HG03039 (cell line): ENCODE results near the gene BTBD19.
"Not testable (repeated sequence)": the region's sequence is repeated elsewhere in the genome, so short reads cannot be mapped to it uniquely, and the experiment has no call there.

Source experiments
- ATAC-seq: cut with Tn5 transposase; IDR thresholded peaks from one replicate; pipeline ENCODE4 v1.9.1; 2021; ENCODE audit warnings: mild to moderate bottlenecking, moderate library complexity; ENCODE audit not compliant: unreplicated experiment

BTBD19 gene

DNA sequence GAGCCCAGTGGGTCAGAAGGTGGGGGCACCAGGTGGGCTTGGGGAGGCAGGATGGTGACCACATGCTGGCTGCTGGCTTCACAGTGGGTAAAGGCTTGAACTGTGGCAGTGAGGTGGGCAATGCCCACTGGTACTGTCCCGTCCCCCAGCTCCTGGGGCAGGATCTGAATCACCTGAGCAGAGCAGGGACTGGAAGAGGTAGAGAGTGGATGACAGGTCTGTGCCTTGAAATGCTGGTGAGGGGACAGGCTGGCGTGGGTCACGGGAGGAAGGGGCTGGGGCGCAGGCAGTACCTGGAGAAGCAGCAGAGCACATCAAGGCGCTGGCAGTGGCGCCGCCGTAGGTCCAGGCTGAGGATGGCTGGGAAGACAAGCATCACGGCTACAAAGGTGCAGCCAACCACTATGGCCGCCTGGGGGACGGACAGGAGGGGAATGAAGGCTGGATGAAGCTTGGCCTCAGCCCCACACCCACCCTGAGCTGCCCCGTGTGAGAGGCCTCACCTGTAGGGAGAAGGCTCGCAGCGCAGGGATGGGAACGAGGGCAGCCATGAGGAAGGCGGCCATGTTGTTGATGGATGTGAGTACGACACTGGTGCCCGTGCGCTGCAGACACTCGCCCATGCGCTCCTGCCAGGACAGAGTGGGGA, 19.8 kb downstream of the BTBD19 start:
- no peak for ATAC-seq

DNA sequence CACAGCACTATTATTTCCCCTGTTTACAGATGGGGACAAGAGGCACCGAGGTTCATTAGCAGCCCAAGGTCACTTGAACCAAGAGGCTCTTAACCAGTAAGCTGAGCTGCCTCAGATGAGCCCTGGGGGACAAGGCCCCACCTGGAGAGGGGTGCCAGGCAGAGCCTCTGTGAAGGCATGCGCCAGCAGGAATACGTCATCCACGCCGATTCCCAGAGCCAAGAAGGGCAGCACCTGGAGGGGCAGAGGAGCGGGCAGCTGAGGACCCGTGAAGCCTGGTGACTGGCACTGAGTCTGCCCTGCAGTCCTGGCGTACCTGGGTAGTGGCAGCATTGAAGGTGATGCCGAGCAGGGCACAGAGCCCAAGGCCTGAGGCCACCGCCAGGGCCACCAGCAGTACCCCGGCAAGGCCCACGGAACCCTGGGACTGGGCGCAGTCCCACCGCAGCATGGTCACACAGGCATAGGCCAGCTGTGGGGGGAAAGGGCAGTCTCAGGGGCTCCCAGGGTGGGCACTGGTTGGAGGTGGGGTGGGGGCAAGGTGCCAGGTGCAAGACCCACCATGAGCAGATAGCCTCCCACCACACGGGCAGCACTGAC, 20.6 kb downstream of the BTBD19 start:
- ATAC-seq = no peak

DNA sequence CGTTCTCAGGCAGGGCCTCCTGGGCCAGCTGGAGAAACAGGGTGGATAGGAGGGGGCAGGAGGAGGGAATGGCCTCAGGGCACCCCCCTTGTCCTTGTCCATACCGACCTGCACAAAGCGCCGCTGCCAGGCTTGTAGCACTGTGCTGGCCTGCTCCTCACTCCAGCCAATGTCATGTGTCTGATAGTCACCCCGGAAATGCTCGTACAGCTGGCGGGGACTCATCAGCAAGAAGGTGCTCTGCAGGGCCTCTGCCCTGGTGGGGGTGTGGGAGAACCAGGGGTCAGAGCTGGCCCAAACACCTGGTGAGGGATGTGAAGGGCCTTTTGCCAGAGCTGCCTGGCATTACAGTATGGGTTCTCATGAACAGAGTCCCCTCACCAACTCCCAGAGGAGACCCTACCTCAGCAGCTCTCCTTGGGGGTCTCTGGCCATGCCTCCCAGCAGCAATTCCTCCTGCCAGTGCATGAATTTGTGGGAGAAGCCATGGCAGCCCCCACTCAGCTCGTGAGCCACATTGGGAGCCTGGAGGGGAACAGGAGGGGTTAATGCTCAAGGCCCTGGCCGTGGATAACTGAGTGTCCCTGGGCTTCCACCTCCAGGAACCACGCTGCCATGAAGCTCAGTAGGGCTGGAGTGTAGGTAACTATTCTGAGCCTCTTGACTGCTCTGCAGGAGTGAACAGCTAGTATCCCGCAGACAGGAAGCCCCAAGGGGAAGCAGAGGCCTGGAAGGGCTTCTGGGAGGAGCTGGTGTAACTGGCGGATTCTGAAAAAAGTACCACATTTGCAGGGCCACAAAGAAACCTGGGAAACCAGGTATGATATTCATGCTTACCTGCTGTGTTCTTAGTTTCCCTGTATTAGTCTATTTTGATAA, 21.4 kb downstream of the BTBD19 start:
- ATAC-seq = no peak

DNA sequence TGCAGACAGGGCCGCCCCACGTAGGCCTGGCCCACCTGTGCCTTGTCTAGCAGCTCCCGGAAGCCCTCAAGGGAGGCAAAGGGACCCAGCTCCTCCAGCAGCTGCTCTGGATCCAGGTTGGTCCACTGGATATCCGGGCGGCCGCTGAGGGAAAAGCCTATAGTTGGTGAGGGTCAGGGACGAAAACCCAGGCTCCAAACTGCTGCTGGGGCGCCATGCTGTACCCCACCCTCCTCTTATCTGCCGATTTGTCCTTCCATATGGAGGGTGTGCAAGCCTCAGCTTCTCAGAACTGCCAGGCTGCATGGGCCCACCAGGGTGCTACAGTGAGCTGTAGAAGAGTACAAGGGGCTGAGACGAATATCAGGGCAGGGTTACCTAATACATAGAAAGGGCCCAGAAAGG, 22.6 kb downstream of the BTBD19 start:
- ATAC-seq = no peak

DNA sequence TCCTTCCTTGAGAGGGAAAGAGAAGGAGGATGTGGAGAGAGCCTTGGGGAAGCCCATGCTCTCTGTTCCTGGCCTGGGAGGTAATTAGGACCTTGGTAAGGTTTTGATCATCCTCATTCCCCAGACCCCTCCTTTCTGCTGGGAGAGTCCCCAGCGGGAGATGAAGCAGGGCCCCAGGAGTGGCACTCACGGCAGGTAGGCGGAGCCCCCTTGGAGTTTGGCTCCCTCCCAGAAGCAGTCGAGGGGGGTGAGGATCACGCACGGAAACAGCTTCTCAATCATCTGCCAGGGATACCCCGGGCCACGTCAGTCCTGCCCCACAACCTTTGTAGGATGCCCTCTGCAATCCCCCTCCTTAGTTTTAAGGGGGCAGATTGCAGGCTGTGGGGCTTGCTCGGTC, 23.2 kb downstream of the BTBD19 start:
- ATAC-seq = no peak

DNA sequence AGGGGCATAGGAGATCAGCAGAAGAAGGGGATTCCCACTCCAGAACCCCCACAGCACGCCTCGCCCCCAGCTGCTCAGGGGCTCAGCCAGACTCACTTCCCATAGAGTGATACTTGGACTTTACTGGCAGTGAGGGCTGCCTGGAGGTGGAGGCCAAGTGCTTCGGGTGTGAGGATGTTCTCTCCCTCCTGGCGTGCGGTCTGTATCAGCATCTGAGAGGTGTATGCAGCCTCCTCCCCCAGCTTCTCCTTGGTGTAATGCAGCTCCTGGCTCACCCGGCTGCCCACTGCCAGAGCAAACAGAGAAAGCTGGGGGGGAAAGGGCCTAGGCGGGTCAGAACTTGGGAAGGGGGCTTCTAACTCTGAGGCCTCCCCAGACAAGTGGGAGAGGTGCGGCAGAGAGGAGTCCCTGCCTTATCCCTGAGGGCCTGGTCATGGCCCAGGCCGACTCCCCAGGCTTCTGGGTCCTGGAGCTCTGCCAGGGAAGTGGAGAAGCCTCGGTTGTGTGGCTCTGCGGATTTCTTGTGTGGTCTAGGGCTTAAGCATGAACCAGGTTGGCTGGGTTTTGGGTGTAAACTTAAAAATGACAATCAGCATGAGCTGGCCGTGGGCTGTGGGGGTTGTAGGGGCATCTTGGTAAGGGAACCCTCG, 23.9 kb downstream of the BTBD19 start:
- no peak for ATAC-seq

DNA sequence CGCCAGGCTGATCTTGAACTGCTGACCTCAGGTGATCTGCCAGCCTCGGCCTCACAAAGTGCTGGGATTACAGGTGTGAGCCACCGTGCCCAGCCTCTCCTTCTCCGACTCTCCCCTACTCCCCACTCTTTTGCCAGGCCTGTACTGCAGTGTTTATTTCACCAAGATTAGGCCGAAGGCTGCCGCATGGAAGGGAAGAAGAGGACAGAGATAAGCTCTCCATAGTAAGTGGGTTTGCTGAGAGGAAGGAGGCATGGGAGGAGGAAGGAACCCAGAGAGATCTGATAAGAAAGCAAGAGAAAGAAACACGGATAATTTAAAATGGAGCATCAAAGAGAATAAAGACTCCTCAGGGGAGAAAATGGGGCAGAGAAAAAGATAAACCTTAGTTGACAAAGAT, 26.0 kb downstream of the BTBD19 start:
- ATAC-seq = no peak

DNA sequence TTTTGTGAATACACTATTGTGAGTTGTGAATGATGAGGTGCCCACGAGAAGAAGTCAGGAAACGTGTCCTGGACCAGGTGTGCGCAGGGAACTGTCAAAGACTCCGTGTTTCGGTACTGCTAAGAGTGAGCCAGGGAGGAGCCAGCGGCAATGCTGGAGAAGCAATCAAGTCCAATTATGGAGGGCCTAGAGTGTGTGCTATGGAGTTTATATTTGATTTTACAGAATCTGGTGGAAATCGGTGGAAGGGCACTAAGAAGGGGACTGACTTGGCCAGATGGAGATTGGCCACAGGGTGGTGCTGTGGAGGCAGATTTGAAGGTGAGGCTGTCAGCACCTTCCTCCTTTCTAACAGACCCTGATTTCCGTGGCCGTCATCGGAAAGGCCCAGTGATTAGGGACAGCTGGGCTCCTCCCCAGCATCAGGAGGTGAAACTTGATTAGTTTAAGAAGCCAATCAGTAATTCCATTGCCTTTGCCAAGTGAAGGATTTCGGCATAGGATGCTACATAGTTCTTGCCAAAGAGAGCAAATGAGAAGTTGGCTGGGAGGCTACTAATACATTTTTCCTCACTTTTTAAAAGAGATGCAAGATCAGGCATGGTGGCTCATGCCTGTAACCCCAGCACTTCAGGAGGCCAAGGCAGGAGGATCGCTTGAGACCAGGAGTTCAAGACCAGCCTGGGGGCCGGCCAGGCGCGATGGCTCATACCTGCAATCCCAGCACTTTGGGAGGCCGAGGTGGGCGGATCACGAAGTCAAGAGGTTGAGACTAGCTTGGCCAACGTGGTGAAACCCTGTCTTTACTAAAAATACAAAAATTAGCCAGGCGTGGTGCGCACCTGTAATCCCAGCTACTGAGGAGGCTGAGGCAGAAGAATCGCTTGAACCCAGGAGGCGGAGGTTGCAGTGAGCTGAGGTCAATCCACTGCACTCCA, 27.7 kb downstream of the BTBD19 start:
- no peak for ATAC-seq

DNA sequence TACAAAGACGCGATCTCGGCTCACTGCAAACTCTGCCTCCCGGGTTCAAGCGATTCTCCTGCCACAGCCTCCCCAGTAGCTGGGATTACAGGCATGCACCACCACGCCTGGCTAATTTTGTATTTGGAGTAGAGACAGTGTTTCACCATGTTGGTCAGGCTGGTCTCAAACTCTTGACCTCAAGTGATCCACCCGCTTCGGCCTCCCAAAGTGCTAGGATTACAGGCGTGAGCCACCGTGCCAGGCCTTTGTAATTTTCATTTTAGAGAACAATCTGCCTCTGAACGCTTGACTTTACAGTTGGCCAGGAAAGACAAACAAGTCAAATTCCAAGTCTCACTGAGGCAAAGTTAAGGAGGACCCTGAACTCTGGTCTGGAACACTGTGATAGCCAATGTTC, 30.0 kb downstream of the BTBD19 start:
- ATAC-seq = not testable (repeated sequence)

DNA sequence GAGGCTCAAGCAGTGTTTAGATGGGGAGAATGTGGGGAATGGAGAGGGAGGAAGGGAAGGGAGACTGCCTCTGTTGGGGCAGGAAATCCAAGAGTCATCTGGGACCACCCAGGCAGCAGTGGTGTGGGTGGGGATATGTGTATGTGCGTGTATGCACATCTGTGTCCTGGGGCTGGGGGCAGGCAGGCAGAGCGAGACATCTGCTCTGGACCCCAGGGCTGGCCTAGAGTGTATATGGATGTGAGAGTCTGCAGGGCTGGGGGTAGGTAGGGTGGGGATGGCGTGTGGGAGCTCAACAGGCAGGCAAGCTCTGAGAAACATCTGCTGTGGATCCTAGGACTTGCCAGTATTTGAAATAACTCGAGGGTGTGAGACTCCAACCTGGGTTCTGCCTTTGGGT, 31.3 kb downstream of the BTBD19 start:
- no peak for ATAC-seq

DNA sequence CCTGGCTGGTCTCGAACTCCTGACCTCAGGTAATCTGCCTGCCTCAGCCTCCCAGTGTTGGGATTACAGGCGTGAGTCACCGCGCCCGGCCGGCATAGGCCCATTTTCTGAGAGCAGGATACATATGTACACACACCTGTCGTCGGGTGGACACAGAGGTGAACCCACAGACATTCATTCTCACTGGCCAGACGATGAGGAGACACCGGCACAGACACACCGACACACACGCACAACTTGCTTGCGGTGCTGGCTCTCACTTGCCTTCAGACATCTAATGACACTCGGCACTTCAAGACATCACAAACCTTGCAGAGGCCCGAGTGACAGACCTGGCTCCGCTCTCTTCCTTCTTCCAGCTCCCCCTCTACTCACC, 34.2 kb downstream of the BTBD19 start:
- ATAC-seq = no peak

DNA sequence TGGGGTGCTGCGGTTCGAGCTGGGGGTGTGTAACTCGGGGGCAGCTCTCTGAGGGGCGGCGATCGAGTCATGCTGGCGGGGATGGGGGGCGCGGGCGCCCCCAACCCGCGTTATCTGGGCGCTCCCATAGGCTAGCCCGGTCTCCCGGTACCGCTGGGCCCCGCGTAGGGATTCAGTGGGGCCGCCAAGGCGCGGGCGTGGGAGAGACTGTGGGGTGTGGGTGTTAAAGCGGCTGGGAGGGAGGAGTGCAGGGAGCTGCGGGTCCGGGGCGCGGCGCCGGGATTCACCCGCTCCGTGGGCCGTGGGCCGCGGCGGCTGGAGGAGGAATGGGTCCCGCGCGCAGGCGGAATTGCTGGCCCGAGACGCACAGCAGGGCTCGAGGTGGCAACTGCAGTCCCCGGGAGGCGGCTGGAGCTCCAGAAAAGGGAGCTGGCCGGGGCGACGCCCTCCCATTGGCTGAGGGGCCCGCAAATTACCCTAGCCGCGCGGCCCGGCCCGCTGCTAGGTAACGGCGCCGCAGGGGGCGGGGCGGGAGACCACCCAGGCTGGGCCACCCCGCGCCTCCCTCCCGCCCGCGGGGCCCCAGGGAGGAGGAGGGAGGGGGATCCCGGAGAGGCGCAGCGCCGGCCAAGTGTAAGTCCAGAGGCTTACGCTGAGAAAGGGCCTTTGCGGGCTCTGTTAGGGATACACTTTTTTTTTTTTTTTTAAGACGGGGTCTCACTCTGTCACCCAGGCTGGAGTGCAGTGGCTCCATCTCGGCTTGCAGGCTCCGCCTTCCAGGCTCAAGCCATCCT, 34.7 kb downstream of the BTBD19 start, which contains the start of gene PTCH2:
TSS of gene PTCH2 (minus strand) at position 392 of the 794 bp plus-strand sequence. CDS start at position 71, 321 bp downstream.
- ATAC-seq = no peak

DNA sequence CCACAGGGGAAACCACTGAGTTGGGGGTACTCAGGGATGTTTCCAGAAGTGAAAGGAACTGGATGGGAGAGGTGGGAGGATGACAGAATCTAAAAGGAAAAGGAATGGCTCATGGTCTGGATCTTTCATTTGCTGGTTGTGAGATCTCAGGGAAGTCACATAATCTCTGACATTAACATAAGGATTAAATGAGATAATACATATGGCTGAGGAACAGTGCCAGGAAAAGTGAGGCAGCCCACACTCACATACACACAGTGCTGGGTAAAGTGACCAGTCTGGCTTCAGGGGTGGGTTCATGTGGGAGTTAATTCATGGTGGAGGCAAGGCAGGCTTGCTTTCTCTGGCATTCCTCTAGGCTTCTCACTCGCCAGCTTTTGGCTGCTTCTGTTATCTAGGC, 38.7 kb downstream of the BTBD19 start:
- no peak for ATAC-seq

DNA sequence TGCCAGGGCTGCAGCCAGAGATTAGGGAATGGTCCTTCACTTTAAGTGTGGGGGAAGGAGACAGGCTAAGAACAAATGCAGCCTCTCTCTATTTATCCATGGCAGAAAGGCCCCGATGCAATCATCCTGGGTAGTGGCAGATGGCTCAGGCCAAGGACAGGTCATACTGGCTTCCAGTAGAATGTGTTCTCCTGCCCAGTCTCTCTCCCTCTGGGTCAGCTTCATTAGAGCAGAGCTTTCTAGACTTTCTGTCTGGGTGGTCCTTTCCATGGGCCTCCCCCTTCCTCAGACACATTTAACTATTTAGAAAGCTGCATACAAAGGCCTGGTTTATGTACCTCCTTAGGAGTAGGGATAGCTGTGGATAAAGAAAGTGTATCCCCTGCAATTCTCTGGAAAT, 39.5 kb downstream of the BTBD19 start:
- no peak for ATAC-seq

DNA sequence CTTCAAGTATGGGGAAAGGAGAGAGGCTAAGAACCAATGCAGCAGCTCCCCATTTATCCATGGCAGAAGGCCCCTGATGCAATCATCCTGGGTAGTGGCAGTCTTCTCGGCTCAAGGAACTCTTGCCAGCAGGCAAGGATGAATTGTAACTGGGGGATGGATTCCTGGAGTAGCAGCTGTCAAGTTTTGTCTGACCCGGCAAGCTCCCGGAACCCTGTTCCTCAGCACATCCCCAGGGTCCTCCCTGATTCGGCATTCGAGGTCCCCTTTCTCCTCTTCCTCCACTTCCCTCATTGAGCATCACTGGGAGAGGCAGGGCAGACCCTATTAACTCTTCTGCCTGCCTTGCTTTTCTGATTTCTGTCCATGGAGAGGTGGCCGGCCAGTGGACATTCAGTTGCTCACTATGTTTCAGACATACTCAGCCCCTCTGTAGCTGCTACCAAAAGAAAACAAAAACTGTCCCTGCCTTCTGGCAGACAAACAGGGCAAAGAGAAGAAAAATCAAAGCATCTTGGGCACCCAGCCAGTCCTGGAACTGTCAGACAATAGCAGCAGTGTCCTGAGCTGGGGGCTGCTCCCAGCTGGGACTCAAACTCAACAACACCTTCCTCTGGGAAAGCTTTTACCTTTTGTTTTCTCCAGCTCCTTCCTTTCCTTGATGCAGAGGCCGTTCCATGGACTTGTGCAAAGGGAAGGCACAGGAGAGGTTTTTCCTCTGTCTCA, 40.3 kb downstream of the BTBD19 start:
- ATAC-seq = no peak

DNA sequence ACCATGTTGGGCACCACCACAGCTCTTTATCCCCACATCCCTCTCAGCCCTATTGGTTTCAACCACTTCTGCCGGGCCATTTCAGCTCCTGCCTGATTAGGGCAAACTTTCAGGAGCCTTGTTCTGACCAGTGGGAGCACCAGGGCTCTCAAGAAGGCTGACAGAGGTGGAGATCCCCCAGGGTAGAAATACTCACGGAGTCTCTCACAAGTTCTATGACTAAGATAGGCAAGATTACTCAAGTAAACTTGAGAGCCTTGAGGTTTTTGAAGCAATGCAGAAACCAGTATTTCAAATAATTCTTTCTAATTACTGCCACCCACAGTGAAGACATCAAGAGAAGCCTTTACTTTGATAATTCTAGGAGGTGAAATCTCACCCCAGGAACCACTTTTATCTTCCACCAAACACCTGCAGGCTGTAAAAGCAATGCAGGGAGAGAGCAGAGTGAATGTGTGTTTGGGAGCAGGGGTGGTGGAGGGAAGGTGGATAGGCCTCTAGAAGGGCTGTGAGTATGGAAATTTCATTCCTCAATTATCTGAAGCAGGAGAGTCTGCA, 41.3 kb downstream of the BTBD19 start:
- ATAC-seq = no peak

DNA sequence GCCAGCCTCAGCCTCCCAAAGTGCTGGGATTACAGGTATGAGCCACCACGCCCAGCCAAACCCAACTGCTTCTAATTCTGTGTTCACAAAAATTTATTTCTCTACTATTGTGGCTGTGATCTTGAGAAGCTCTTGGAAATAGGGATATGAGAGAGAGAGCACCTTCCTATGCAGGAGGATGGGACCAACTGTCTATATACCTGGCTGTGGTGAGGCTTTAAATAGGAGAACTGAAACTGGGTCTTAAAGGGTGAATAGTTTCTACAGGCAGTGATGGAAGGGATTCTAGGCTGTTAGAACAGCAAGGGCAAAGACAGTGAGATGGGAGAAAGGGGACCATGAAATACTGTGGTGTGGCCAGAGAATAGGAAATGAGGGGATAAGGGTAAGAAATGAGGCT, 43.0 kb downstream of the BTBD19 start:
- ATAC-seq = no peak

DNA sequence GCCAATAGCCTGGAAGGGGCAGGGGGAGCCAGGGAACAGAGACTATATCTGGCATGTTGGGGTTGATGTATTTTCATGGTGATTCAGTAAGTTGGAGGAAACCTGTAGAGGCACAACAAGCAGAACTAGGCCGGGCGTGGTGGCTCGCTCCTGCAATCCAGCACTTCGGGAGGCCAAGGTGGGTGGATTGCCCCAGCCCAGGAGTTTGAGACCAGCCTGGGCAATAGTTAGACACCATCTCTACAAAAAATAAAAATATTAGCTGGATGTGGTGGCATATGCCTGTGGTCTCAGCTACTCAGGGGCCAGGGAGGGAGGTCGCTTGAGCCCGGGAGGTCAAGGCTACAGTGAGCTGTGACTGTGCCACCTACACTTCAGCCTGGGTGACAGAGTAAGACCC, 44.9 kb downstream of the BTBD19 start:
- ATAC-seq = no peak

DNA sequence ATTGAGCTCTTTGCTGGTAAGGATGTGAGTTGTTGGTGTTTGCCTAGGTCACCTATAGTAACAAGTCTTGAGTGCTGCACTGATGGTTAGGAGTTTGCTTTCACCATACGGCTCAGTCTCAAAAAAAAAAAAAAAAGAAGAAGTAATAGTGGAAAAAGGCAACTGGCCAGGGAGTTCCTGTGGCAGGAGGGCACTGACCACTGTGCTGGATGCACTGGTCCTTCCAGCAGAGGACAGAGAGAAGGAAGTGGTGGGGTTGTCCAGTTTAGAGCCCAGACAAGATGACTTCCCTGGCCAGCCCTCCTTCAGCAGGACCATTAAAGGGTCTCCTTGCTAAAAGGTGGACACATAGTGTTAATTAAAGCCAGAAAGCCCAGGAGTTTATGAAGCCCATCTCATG, 46.6 kb downstream of the BTBD19 start:
- no peak for ATAC-seq
